GM23248 (cell line): Measurements from ENCODE around the gene MAFF.

Experiments used
- EZH2 ChIP-seq: fragments of 200-600 bp; sonication (generic); IDR thresholded peaks from 2 replicates; pipeline ENCODE4 v1.6.1; 2018; ENCODE audit warnings: antibody characterized with exemption, mild to moderate bottlenecking; ENCODE audit not compliant: insufficient read depth, poor library complexity, severe bottlenecking
- EZH2phosphoT487 ChIP-seq: fragments of 200-600 bp; sonication (generic); IDR thresholded peaks from 2 replicates; pipeline ENCODE4 v1.6.1; 2018; ENCODE audit warnings: antibody characterized with exemption, moderate library complexity, mild to moderate bottlenecking, low read depth; ENCODE audit not compliant: insufficient read depth

GRCh38 chr22:38187413-38188212 lies 14.2 kb upstream of the MAFF start:
- TF ChIP-seq EZH2 (no peak), EZH2phosphoT487 (no peak)
